PC-9 (cell line): ENCODE results near the gene GAR1. TPM values are rescaled to one million over a fixed set of nuclear protein-coding genes. Genes with fewer than 3 reads are reported as not detected.

Experiments
- BruUV-seq: library from RNA; stranded (reverse); fragments of 400-500 nt; replicated peaks from 2 replicates; lab custom pipeline; 2021; lab: Mats Ljungman, UMichigan
- CTCF ChIA-PET: fragments of 300-600 bp; sonication (Branson Sonifier 250); formaldehyde crosslinking; loops from one replicate; lab custom pipeline; 2022; ENCODE audit warnings: antibody characterized with exemption; lab: Charles Lee
- POLR2A ChIA-PET: fragments of 300-600 bp; sonication (Branson Sonifier 250); formaldehyde crosslinking; loops from one replicate; lab custom pipeline; 2022; ENCODE audit warnings: antibody characterized with exemption; ENCODE audit not compliant: unreplicated experiment; lab: Charles Lee
- DNase-seq, 2 experiments: peaks; one replicate each; pipeline versions ENCODE4 v3.0.0 to v3.0.0-alpha.2; 2015 to 2022; ENCODE audit warnings: mixed read lengths in 1 of 2
- H2AFZ ChIP-seq: fragments of 200-600 bp; sonication (generic); 2 replicates; pipeline ENCODE4 v1.8.1; 2017; ENCODE audit warnings: antibody characterized with exemption
- H3F3A ChIP-seq: fragments of 200-600 bp; sonication (generic); 2 replicates; pipeline ENCODE4 v1.8.1; 2017; ENCODE audit warnings: antibody characterized with exemption, mild to moderate bottlenecking, low read depth; ENCODE audit not compliant: insufficient read depth
- H3K27ac ChIP-seq: fragments of 200-600 bp; sonication (generic); 2 replicates; pipeline ENCODE4 v1.6.1; 2016; ENCODE audit warnings: mixed run types
- H3K27me3 ChIP-seq: fragments of 200-600 bp; sonication (generic); 2 replicates; pipeline ENCODE4 v1.6.1; 2016; ENCODE audit warnings: low read depth, mixed run types; ENCODE audit not compliant: insufficient read depth
- H3K36me3 ChIP-seq: fragments of 200-600 bp; sonication (generic); 2 replicates; pipeline ENCODE4 v1.6.1; 2016; ENCODE audit warnings: low read depth, mixed run types
- H3K4me1 ChIP-seq: fragments of 200-600 bp; sonication (generic); replicated peaks from 2 replicates; pipeline ENCODE4 v1.6.1; 2016; ENCODE audit warnings: mixed run types; ENCODE audit not compliant: insufficient read depth
- H3K4me2 ChIP-seq: fragments of 200-600 bp; sonication (generic); 2 replicates; pipeline ENCODE4 v1.6.1; 2017; ENCODE audit warnings: mixed run types
- H3K4me3 ChIP-seq: fragments of 200-600 bp; sonication (generic); 2 replicates; pipeline ENCODE4 v1.6.1; 2016; ENCODE audit warnings: mixed run types
- H3K79me2 ChIP-seq: fragments of 200-600 bp; sonication (generic); 2 replicates; pipeline ENCODE4 v1.6.1; 2017; ENCODE audit warnings: low read depth, mixed run types
- H3K9me2 ChIP-seq: fragments of 200-600 bp; sonication (generic); 2 replicates; pipeline ENCODE4 v1.8.1; 2017; ENCODE audit warnings: mild to moderate bottlenecking; ENCODE audit not compliant: insufficient read depth
- H3K9me3 ChIP-seq: fragments of 200-600 bp; sonication (generic); 2 replicates; pipeline ENCODE4 v1.8.1; 2016; ENCODE audit warnings: low read depth; ENCODE audit not compliant: insufficient read depth
- H4K20me1 ChIP-seq: fragments of 200-600 bp; sonication (generic); 2 replicates; pipeline ENCODE4 v1.8.1; 2017; ENCODE audit not compliant: insufficient read depth
- CTCF ChIP-seq: fragments of 200-600 bp; sonication (generic); conservative IDR thresholded peaks from 2 replicates; pipeline ENCODE4 v1.6.1; 2017; ENCODE audit warnings: mixed run types, antibody characterized with exemption, mild to moderate bottlenecking, moderate library complexity
- EZH2 ChIP-seq: fragments of 200-600 bp; sonication (generic); IDR thresholded peaks from 2 replicates; pipeline ENCODE4 v1.8.0; 2017; ENCODE audit warnings: antibody characterized with exemption, low read depth
- intact Hi-C: fragments of 100-400 bp; cut with micrococcal nuclease; formaldehyde crosslinking; loops from one replicate; pipeline ENCODE4 v1.10.0; 2022; ENCODE audit not compliant: unreplicated experiment
- total RNA-seq: library from RNA; stranded (reverse); gene quantifications from 2 replicates; pipeline ENCODE4 v1.2.3, GENCODE V29; 2021

The GAR1 gene
- total RNA-seq, 1 experiment from 2014 or later = 16.0 TPM

GRCh38 chr4:109820563-109820962, 5.0 kb downstream of the GAR1 start:
- Histone ChIP-seq H3K36me3 (peaks cover 13% of the 10 kb centered on the region), H4K20me1 (no peaks in the 10 kb centered on the region), H3K79me2 (peaks cover 45% of the 10 kb centered on the region), H2AFZ (no peak overlapping the region), H3K9me2 (no peaks in the 10 kb centered on the region), H3K27me3 (no peaks in the 10 kb centered on the region), H3K9me3 (no peaks in the 10 kb centered on the region), H3K4me1 (peaks cover 12% of the 10 kb centered on the region), H3K27ac (no peak overlapping the region), H3K4me2 (no peak overlapping the region), H3F3A (peaks cover 11% of the 10 kb centered on the region; the same call in 1 of the 2 replicates), H3K4me3 (no peak overlapping the region)
- ChIA-PET CTCF (no interaction called here), POLR2A (no interaction called here)
- no peak for DNase-seq
- intact Hi-C loops = no loop called here
- TF ChIP-seq EZH2 (no peak), CTCF (no peak)
- no TSS peak for BruUV-seq

- Histone ChIP-seq H3K4me3 (no peak overlapping the region), H3K27me3 (no peaks in the 10 kb centered on the region), H3K4me1 (peaks cover 12% of the 10 kb centered on the region), H3K9me2 (no peaks in the 10 kb centered on the region), H3K4me2 (no peak overlapping the region), H3K27ac (no peak overlapping the region), H4K20me1 (no peaks in the 10 kb centered on the region), H2AFZ (no peak overlapping the region), H3K36me3 (peaks cover 13% of the 10 kb centered on the region), H3F3A (0 out of 2 replicates have a peak, but pooled peaks cover 9% of the 10 kb centered on the region), H3K79me2 (peaks cover 39% of the 10 kb centered on the region), H3K9me3 (no peaks in the 10 kb centered on the region)
- no peak for TF ChIP-seq CTCF
- no peak for TF ChIP-seq EZH2
- ChIA-PET CTCF (no interaction called here), POLR2A (no interaction called here)
- DNase-seq = no peak
- no TSS peak for BruUV-seq
- intact Hi-C loops = no loop called here
Measured at GRCh38 chr4:109821185-109821584, 5.6 kb downstream of the GAR1 start.

- Histone ChIP-seq H3K4me1 (no peaks in the 10 kb centered on the region), H3K27ac (no peak overlapping the region), H3K36me3 (peaks cover 4% of the 10 kb centered on the region; the same call in 1 of the 2 replicates), H3K79me2 (no peaks in the 10 kb centered on the region), H4K20me1 (no peaks in the 10 kb centered on the region), H2AFZ (no peak overlapping the region), H3K27me3 (no peaks in the 10 kb centered on the region), H3K9me3 (no peaks in the 10 kb centered on the region), H3K4me3 (no peak overlapping the region), H3F3A (0 out of 2 replicates have a peak, but pooled peaks cover 9% of the 10 kb centered on the region), H3K9me2 (no peaks in the 10 kb centered on the region), H3K4me2 (no peak overlapping the region)
- no peak for DNase-seq
- TF ChIP-seq CTCF (peak; percentile 66), EZH2 (no peak)
- CTCF ChIA-PET = no interaction called here
- no TSS peak for BruUV-seq
- intact Hi-C loops = loop anchor here (1.0 to 5.0 kb wide), 2 partner anchors 96 to 399 kb away; no protein-coding TSS in a partner anchor
- POLR2A ChIA-PET = no interaction called here
Measured at GRCh38 chr4:109826719-109827118, 11.2 kb downstream of the GAR1 start.
